HG02798 (cell line): ENCODE measurements around the gene ATAD3B.
"Not testable (repeated sequence)": the region's sequence is repeated elsewhere in the genome, so short reads cannot be mapped to it uniquely, and the experiment has no call there.

Experiments
- ATAC-seq: cut with Tn5 transposase; IDR thresholded peaks from one replicate; pipeline ENCODE4 v1.9.1; 2021; ENCODE audit warnings: mild to moderate bottlenecking; ENCODE audit not compliant: unreplicated experiment, poor library complexity

Gene ATAD3B

GRCh38 chr1:1449099-1449739 is 22.3 kb upstream of the ATAD3B start, which contains the start of gene ATAD3C:
TSS of gene ATAD3C (plus strand) at chr1:1449689. CDS start at chr1:1450684, 995 bp downstream.
- no peak for ATAC-seq

- not testable (repeated sequence) for ATAC-seq
Measured at GRCh38 chr1:1450616-1451015, 20.9 kb upstream of the ATAD3B start.

GRCh38 chr1:1451696-1452364 is 19.7 kb upstream of the ATAD3B start:
- ATAC-seq, result no peak

GRCh38 chr1:1452365-1452739 is 19.2 kb upstream of the ATAD3B start:
- not testable (repeated sequence) for ATAC-seq

- ATAC-seq, result no peak
Measured at GRCh38 chr1:1452882-1453281, 18.7 kb upstream of the ATAD3B start.

GRCh38 chr1:1454286-1455056 is 17.1 kb upstream of the ATAD3B start:
- ATAC-seq, result not testable (repeated sequence)

GRCh38 chr1:1455366-1455884 is 16.1 kb upstream of the ATAD3B start:
- ATAC-seq, result no peak

GRCh38 chr1:1455934-1456333 is 15.6 kb upstream of the ATAD3B start:
- not testable (repeated sequence) for ATAC-seq

GRCh38 chr1:1456683-1457255 is 14.8 kb upstream of the ATAD3B start:
- ATAC-seq, result not testable (repeated sequence)

- not testable (repeated sequence) for ATAC-seq
Measured at GRCh38 chr1:1459156-1459555, 12.4 kb upstream of the ATAD3B start.

- not testable (repeated sequence) for ATAC-seq
Measured at GRCh38 chr1:1459711-1460110, 11.9 kb upstream of the ATAD3B start.

- ATAC-seq, result no peak
Measured at GRCh38 chr1:1460540-1461130, 10.9 kb upstream of the ATAD3B start.

- no peak for ATAC-seq
Measured at GRCh38 chr1:1461721-1462317, 9.7 kb upstream of the ATAD3B start.

- no peak for ATAC-seq
Measured at GRCh38 chr1:1462318-1462966, 9.1 kb upstream of the ATAD3B start.

GRCh38 chr1:1463312-1463711 is 8.3 kb upstream of the ATAD3B start:
- ATAC-seq, result no peak

- ATAC-seq, result not testable (repeated sequence)
Measured at GRCh38 chr1:1468196-1468985, 3.2 kb upstream of the ATAD3B start.

GRCh38 chr1:1470626-1471388 is 758 bp upstream of the ATAD3B start:
- no peak for ATAC-seq
